Stimulated activated CD8-positive, alpha-beta memory T cell treated with anti-CD3 and anti-CD28 coated beads, Interleukin-4, amount 100 ng/mL, for 48 hours (primary cell): ENCODE results near the gene DNAH2.
A peak's percentile ranks its signal among the peaks of the same experiment; 100 is the strongest.

Source experiments
- DNase-seq: peaks from one replicate; pipeline ENCODE4 v3.0.0-alpha.2; 2020

DNAH2 gene

GRCh38 chr17:7824021-7824924 is 106.7 kb downstream of the DNAH2 start:
- DNase-seq = no peak

DNA sequence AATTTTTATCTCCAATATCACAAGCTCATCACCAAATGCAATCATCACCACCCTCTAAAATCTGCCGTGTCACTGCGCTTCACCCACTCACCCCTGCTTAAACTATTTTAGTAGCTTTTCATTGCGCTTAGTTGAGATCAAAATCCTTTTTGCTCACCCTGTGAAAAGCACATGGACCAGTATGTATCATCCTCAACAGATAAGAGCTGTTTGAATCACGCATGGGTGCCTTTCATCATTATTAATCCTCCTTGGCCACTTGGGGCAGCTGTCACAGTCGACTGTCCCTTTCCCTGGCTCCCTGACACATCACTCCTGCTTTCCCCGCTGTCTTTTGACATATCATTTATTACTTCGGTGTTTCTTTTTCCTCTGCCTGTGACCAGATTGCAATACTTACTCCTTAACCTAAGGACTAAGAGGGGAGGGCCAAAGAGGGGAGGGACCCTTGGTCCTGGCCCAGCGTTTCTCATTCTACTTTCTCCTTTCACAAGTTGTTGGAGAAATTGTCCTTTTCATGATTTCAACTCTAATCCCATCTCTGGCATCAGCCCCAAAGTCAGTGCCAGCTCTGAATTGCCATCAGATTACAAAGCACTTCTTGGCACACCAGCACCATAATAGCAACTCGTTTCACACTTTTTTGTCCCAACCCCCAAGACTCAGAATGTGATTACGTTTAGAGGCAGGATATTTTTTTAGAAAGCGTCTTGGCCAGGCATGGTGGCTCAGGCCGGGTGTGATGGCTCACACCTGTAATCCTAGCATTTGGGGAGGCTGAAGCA is 107.9 kb downstream of the DNAH2 start:
- DNase-seq = no peak

GRCh38 chr17:7830616-7831015 is 113.1 kb downstream of the DNAH2 start:
- no peak for DNase-seq

GRCh38 chr17:7831233-7831632 is 113.7 kb downstream of the DNAH2 start:
- DNase-seq = no peak

DNA sequence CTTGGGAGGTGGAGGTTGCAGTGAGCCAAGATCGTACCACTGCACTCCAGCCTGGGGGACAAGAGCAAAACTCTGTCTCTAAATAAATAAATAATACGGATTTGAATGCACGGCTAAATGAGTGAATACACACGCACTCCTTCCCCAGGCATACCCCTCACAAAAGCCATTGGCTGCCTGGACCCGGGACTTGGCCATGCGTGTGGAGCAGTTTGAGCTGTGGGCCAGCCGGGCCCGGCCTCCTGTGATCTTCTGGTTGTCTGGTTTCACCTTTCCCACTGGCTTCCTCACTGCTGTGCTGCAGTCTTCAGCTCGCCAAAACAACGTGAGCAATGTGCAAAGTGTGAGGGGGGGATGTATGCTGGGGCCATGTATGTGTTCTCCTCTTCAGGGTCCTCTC is 114.9 kb downstream of the DNAH2 start:
- DNase-seq = no peak

GRCh38 chr17:7833011-7833794 is 115.7 kb downstream of the DNAH2 start:
- DNase-seq = no peak

GRCh38 chr17:7833795-7834541 is 116.4 kb downstream of the DNAH2 start, which contains the start of gene KDM6B:
KDM6B (plus strand) TSS chr17:7834217; CDS start chr17:7845555, 11,338 bp downstream.
- peak; percentile 91 for DNase-seq

- peak; percentile 68 for DNase-seq
Measured at GRCh38 chr17:7834542-7834956, 117.0 kb downstream of the DNAH2 start.

- peak; percentile 92 for DNase-seq
Measured at GRCh38 chr17:7834957-7835813, 117.6 kb downstream of the DNAH2 start.

- DNase-seq = peak; percentile 66
Measured at GRCh38 chr17:7835814-7836595, 118.5 kb downstream of the DNAH2 start.

- peak; percentile 79 for DNase-seq
Measured at GRCh38 chr17:7836596-7837407, 119.3 kb downstream of the DNAH2 start.

- DNase-seq = no peak
Measured at GRCh38 chr17:7837408-7838088, 120.0 kb downstream of the DNAH2 start.

GRCh38 chr17:7838090-7839075 is 120.8 kb downstream of the DNAH2 start:
- DNase-seq = no peak

- no peak for DNase-seq
Measured at GRCh38 chr17:7839190-7839875, 121.8 kb downstream of the DNAH2 start.

DNA sequence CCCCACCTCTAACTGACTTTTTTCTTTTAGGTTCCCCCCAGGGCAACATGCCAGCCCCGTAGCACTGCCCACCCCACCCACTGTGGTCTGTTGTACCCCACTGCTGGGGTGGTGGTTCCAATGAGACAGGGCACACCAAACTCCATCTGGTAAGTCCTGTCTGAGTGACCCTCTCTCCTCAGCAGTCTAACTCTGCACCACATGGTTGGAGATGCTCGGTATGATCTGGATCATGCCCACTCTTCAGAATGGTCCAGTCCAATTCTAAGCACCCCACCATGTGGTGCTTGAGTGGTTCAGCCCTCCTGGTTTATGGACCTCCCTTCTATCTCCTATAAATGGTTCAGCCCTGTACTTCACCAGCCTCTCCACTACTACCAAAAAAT is 122.3 kb downstream of the DNAH2 start:
- no peak for DNase-seq

DNA sequence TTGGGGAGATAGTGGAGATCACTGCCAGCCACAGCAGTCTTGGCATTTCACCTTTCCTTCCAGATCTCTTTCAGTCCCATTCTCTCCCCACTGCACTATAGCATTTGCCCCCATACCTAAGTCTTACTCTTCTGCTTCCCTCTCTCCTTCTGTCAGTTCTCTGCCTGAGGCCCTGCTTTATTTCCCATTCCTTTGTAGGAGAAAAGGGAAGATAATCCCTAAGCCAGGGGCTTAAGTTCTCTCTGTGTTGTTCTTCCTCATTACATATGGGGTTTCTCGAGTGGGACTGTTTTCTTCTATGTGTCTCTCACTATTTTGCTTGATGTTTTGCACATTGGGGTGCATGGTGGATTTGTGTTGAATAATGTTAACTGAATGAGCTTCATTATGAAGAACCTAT is 122.9 kb downstream of the DNAH2 start:
- no peak for DNase-seq

DNA sequence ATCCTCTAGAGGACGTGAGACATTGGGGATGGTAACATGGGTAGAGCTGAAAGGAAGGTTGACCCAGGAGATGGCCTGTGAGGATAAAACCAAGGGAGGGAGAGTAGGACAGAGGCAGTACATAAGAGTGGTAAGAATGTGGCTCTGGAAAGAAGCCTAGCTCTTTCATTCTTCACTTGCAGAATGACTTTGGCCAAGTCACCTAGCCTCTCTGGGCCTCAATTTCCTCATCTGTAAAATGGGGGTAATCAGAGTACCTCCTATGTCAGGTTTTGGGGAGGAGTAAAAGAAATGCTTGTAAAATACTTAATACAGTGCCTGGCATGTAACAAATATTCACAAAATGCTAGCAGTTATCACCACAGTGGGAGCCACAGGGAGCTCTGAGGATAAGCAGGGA is 123.3 kb downstream of the DNAH2 start:
- no peak for DNase-seq
